Breast epithelium (tissue), 3 donors: ENCODE results near the gene NEGR1.

ENCODE experiments used
- POLR2AphosphoS5 ChIP-seq, 3 donors: sonication (generic); formaldehyde crosslinking; IDR thresholded peaks; one replicate each; pipeline ENCODE4 v1.6.1; 2017; ENCODE audit warnings: antibody characterized with exemption in 3 of 3
- TF ChIP-seq, protein P1 (sequence below), 3 donors: fragments of 450-650 bp; IDR thresholded peaks; one replicate each; pipeline ENCODE4 v1.5.1; 2016 to 2017; ENCODE audit warnings: antibody characterized with exemption in 3 of 3, mild to moderate bottlenecking in 3 of 3, moderate library complexity in 3 of 3

DNA sequence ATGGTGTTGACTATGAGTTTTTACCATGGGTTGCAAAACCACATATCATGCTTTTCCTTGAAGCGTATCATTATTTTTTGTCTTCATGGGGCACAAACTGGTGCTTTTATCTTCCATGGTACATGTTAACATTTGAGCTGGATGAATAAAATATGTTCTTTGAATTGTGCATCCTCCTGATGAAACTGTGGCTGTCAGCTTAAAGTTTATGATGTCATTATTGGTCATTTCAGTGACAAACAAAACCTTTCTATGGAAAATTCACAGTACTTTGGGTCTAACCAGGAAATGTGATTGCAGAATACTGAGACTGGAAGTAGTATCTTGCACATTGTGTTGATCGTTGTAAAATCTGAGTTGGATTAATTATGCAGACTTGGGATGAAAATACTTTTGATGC, 909.8 kb downstream of the NEGR1 start:
- TF ChIP-seq, protein P1, sequence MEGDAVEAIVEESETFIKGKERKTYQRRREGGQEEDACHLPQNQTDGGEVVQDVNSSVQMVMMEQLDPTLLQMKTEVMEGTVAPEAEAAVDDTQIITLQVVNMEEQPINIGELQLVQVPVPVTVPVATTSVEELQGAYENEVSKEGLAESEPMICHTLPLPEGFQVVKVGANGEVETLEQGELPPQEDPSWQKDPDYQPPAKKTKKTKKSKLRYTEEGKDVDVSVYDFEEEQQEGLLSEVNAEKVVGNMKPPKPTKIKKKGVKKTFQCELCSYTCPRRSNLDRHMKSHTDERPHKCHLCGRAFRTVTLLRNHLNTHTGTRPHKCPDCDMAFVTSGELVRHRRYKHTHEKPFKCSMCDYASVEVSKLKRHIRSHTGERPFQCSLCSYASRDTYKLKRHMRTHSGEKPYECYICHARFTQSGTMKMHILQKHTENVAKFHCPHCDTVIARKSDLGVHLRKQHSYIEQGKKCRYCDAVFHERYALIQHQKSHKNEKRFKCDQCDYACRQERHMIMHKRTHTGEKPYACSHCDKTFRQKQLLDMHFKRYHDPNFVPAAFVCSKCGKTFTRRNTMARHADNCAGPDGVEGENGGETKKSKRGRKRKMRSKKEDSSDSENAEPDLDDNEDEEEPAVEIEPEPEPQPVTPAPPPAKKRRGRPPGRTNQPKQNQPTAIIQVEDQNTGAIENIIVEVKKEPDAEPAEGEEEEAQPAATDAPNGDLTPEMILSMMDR (IDR thresholded peaks at IDR 0.05) = no peak
- TF ChIP-seq POLR2AphosphoS5 (IDR thresholded peaks at IDR 0.05) = no peak
